PC-9 (cell line): ENCODE measurements around the gene CD48.

Experiments
- CTCF ChIP-seq: fragments of 200-600 bp; sonication (generic); conservative IDR thresholded peaks from 2 replicates; pipeline ENCODE4 v1.6.1; 2017; ENCODE audit warnings: mixed run types, antibody characterized with exemption, mild to moderate bottlenecking, moderate library complexity
- EZH2 ChIP-seq: fragments of 200-600 bp; sonication (generic); IDR thresholded peaks from 2 replicates; pipeline ENCODE4 v1.8.0; 2017; ENCODE audit warnings: antibody characterized with exemption, low read depth

- TF ChIP-seq CTCF (no peak), EZH2 (no peak)
Measured at GRCh38 chr1:160628799-160629263, 82.8 kb downstream of the CD48 start.
